GM12878 (cell line): Measurements from ENCODE around the gene ASB7. TPM values are rescaled to one million over a fixed set of nuclear protein-coding genes. Genes with fewer than 3 reads are reported as not detected.

ENCODE experiments used
- ATAC-seq: fragments of 200-7000 bp; cut with Tn5 transposase; 3 replicates; pipeline ENCODE4 v1.9.1; 2020; ENCODE audit warnings: mild to moderate bottlenecking, moderate library complexity
- BruUV-seq: library from RNA; stranded (reverse); fragments of 400-500 nt; replicated peaks from 2 replicates; lab custom pipeline; 2021; lab: Mats Ljungman, UMichigan
- CTCF ChIA-PET: fragments of 300-600 bp; sonication (Branson Sonifier 250); formaldehyde crosslinking; extraction: SDS; loops from one replicate; lab custom pipeline; 2021; ENCODE audit warnings: inconsistent platforms; lab: Yijun Ruan, JAX
- POLR2A ChIA-PET: fragments of 350-600 bp; formaldehyde crosslinking; extraction: SDS; loops from one replicate; lab custom pipeline; 2021; ENCODE audit warnings: inconsistent platforms; lab: Charles Lee
- RAD21 ChIA-PET: fragments of 300-600 bp; sonication (Branson Sonifier 250); formaldehyde crosslinking; loops from one replicate; lab custom pipeline; 2023; ENCODE audit warnings: antibody characterized with exemption; ENCODE audit not compliant: unreplicated experiment; lab: Charles Lee
- SMC1A ChIA-PET: fragments of 300-600 bp; sonication (Branson Sonifier 250); formaldehyde crosslinking; loops from one replicate; lab custom pipeline; 2023; ENCODE audit not compliant: unreplicated experiment, uncharacterized antibody; lab: Charles Lee
- DNase-seq: peaks from one replicate; pipeline ENCODE4 v3.0.0-alpha.2; 2011; ENCODE audit warnings: low read depth, low spot score
- FAIRE-seq: peaks from 3 replicates; lab custom pipeline; 2011; peaks lifted over from hg19 to GRCh38; lab: Jason Lieb, UNC
- H2AFZ ChIP-seq: 2 replicates; pipeline ENCODE4 v1.6.0; 2011; ENCODE audit warnings: low read depth, low read length, control low read depth; ENCODE audit not compliant: control insufficient read depth
- H3K27ac ChIP-seq: 2 replicates; pipeline ENCODE4 v1.5.1; 2011; ENCODE audit warnings: control low read depth; ENCODE audit not compliant: control insufficient read depth, insufficient read depth
- H3K27me3 ChIP-seq, 2 experiments: replicated peaks in 1 of 2; 2 replicates each; pipeline versions ENCODE4 v1.6.0 to v1.6.1; 2011; ENCODE audit warnings: low read length in 1 of 2; ENCODE audit not compliant: control insufficient read depth in 2 of 2, insufficient read depth in 2 of 2
- H3K36me3 ChIP-seq, 2 experiments: 2 replicates each; pipeline ENCODE4 v1.5.1; 2011; ENCODE audit warnings: low read length in 1 of 2; ENCODE audit not compliant: control insufficient read depth in 2 of 2, insufficient read depth in 2 of 2
- H3K4me1 ChIP-seq: 2 replicates; pipeline ENCODE4 v1.6.1; 2011; ENCODE audit warnings: mild to moderate bottlenecking, low read length, moderate library complexity, mixed read lengths; ENCODE audit not compliant: control insufficient read depth, insufficient read depth
- H3K4me2 ChIP-seq: 2 replicates; pipeline ENCODE4 v1.6.0; 2011; ENCODE audit warnings: control low read depth; ENCODE audit not compliant: control insufficient read depth, insufficient read depth
- H3K4me3 ChIP-seq: fragments of 200-600 bp; sonication (generic); 2 replicates; pipeline ENCODE4 v1.5.1; 2016
- H3K79me2 ChIP-seq: 2 replicates; pipeline ENCODE4 v1.6.0; 2011; ENCODE audit warnings: low read length; ENCODE audit not compliant: control insufficient read depth, insufficient read depth
- H3K9ac ChIP-seq: 2 replicates; pipeline ENCODE4 v1.8.0; 2011; ENCODE audit warnings: low read length, control low read depth, mixed read lengths; ENCODE audit not compliant: control insufficient read depth, insufficient read depth
- H3K9me3 ChIP-seq: replicated peaks from 3 replicates; pipeline ENCODE4 v1.5.1; 2011; ENCODE audit warnings: mild to moderate bottlenecking, low read length; ENCODE audit not compliant: control insufficient read depth, insufficient read depth
- H4K20me1 ChIP-seq: 2 replicates; pipeline ENCODE4 v1.6.0; 2011; ENCODE audit not compliant: control insufficient read depth, insufficient read depth
- BACH1 ChIP-seq: fragments of 450-650 bp; IDR thresholded peaks from 2 replicates; pipeline ENCODE4 v1.6.1; 2017; ENCODE audit warnings: mild to moderate bottlenecking, borderline replicate concordance
- BCLAF1 ChIP-seq: fragments of 450-650 bp; IDR thresholded peaks from 2 replicates; pipeline ENCODE4 v1.6.1; 2017; ENCODE audit warnings: antibody characterized with exemption, mild to moderate bottlenecking, moderate library complexity
- CHD1 ChIP-seq: IDR thresholded peaks from 2 replicates; pipeline ENCODE4 v1.6.1; 2012; ENCODE audit warnings: low read depth, low read length, improper control_type of control experiment
- EZH2 ChIP-seq: IDR thresholded peaks from 2 replicates; pipeline ENCODE4 v1.6.1; 2012; ENCODE audit warnings: low read depth, mild to moderate bottlenecking, control low read depth, inconsistent platforms, low read length, borderline replicate concordance; ENCODE audit not compliant: control insufficient read depth
- FOXM1 ChIP-seq: IDR thresholded peaks from 2 replicates; pipeline ENCODE4 v1.6.1; 2012; ENCODE audit warnings: low read depth, mild to moderate bottlenecking, inconsistent platforms, low read length, moderate library complexity
- MEF2B ChIP-seq: fragments of 450-650 bp; IDR thresholded peaks from 2 replicates; pipeline ENCODE4 v1.6.1; 2018; ENCODE audit warnings: mild to moderate bottlenecking, moderate library complexity; ENCODE audit not compliant: partially characterized antibody, poor library complexity, severe bottlenecking
- MYB ChIP-seq: fragments of 150-350 bp; IDR thresholded peaks from 2 replicates; pipeline ENCODE4 v1.6.1; 2014; ENCODE audit warnings: mild to moderate bottlenecking, low read depth, low read length, borderline replicate concordance
- NBN ChIP-seq: fragments of 450-650 bp; IDR thresholded peaks from 2 replicates; pipeline ENCODE4 v1.6.1; 2016
- NFXL1 ChIP-seq: fragments of 450-650 bp; IDR thresholded peaks from 2 replicates; pipeline ENCODE4 v1.6.1; 2017; ENCODE audit warnings: antibody characterized with exemption, mild to moderate bottlenecking, borderline replicate concordance
- NFYA ChIP-seq: IDR thresholded peaks from 2 replicates; pipeline ENCODE4 v1.6.1; 2011; ENCODE audit warnings: low read depth, mild to moderate bottlenecking, low read length, improper control_type of control experiment, borderline replicate concordance
- PAX5 ChIP-seq: IDR thresholded peaks from 2 replicates; pipeline ENCODE4 v1.6.1; 2011; ENCODE audit warnings: low read depth, low read length, borderline replicate concordance
- PAX8 ChIP-seq: fragments of 450-650 bp; IDR thresholded peaks from 2 replicates; pipeline ENCODE4 v1.6.1; 2017; ENCODE audit warnings: mild to moderate bottlenecking, moderate library complexity
- PKNOX1 ChIP-seq: fragments of 450-650 bp; IDR thresholded peaks from 2 replicates; pipeline ENCODE4 v1.6.1; 2016; ENCODE audit warnings: mild to moderate bottlenecking
- POU2F2 ChIP-seq: IDR thresholded peaks from 3 replicates; pipeline ENCODE4 v1.6.1; 2011; ENCODE audit warnings: low read depth, mild to moderate bottlenecking, low read length, borderline replicate concordance
- RBBP5 ChIP-seq: fragments of 200-600 bp; sonication (generic); conservative IDR thresholded peaks from 2 replicates; pipeline ENCODE4 v1.6.1; 2016
- SMAD1 ChIP-seq: fragments of 450-650 bp; IDR thresholded peaks from 2 replicates; pipeline ENCODE4 v1.6.1; 2018; ENCODE audit warnings: mild to moderate bottlenecking, low read depth; ENCODE audit not compliant: partially characterized antibody
- SMARCA5 ChIP-seq: fragments of 450-650 bp; IDR thresholded peaks from 2 replicates; pipeline ENCODE4 v1.6.1; 2017; ENCODE audit warnings: mild to moderate bottlenecking
- SUZ12 ChIP-seq: fragments of 200-600 bp; sonication (generic); IDR thresholded peaks from one replicate; pipeline ENCODE4 v1.6.1; 2018; ENCODE audit warnings: antibody characterized with exemption, mild to moderate bottlenecking; ENCODE audit not compliant: unreplicated experiment
- TCF12 ChIP-seq: IDR thresholded peaks from 2 replicates; pipeline ENCODE4 v1.6.1; 2011; ENCODE audit warnings: low read depth, mild to moderate bottlenecking, low read length
- YBX1 ChIP-seq: fragments of 450-650 bp; IDR thresholded peaks from 2 replicates; pipeline ENCODE4 v1.6.1; 2016; ENCODE audit warnings: antibody characterized with exemption
- ZBED1 ChIP-seq: IDR thresholded peaks from 2 replicates; pipeline ENCODE4 v1.6.1; 2016; ENCODE audit warnings: borderline replicate concordance
- WGBS: methylation state at CpG from one replicate; pipeline ENCODE4 v1.1.6; 2016; ENCODE audit warnings: low lambda C conversion rate; ENCODE audit not compliant: insufficient replicate concordance, insufficient coverage; ENCODE audit errors: missing lambda C conversion rate; 5-methylcytosine and 5-hydroxymethylcytosine counted together
- in situ Hi-C: fragments of 300-500 bp; cut with MboI; formaldehyde crosslinking; loops from 9 replicates; pipeline ENCODE4 v1.14.3; 2018; ENCODE audit warnings: mixed read lengths
- intact Hi-C: fragments of 100-400 bp; cut with micrococcal nuclease; formaldehyde crosslinking; loops from one replicate; pipeline ENCODE4 v1.14.2; 2022; ENCODE audit not compliant: unreplicated experiment
- polyA plus RNA-seq, 11 experiments: library from polyadenylated mRNA; depleted of rRNA in 4 of 11; unstranded in 6 of 11; stranded (reverse) in 5 of 11; fragments of >200 nt; fragmentation: Nextera tagmentation in 4 of 11; fragmentation: Illumina TruSeq in 1 of 11; extraction: Ambion mirVana in 4 of 11; extraction: Trizol in 1 of 11; gene quantifications; 1 replicate in 1 of 11; 2 replicates in 10 of 11; pipeline versions ENCODE4 v1.2.1 to v1.2.3, GENCODE V29; 2011 to 2016; ENCODE audit warnings: inconsistent platforms in 2 of 11, missing spikeins in 2 of 11, low read depth in 1 of 11
- total RNA-seq, 4 experiments: library from RNA; depleted of rRNA in 3 of 4; stranded (reverse); fragments of >200 nt in 3 of 4; fragmentation: Illumina TruSeq in 1 of 4; extraction: Trizol in 1 of 4; gene quantifications; 2 replicates each; pipeline versions ENCODE4 v1.2.1 to v1.2.3, GENCODE V29; 2013 to 2021

The ASB7 gene
- total and polyA plus RNA-seq, 10 of the 15 experiments (the other 5 are each of a cell fraction or from before 2014, with no cell fraction given), result 2.7 to 13.9 (median 8.6) TPM

GRCh38 chr15:100601617-100602063 is 749 bp upstream of the ASB7 start:
- Histone ChIP-seq H3K9ac (peak overlapping the region; percentile 91), H3K4me1 (peaks cover 17% of the 10 kb centered on the region), H4K20me1 (no peaks in the 10 kb centered on the region), H3K79me2 (peaks cover 72% of the 10 kb centered on the region), H3K4me2 (peak overlapping the region; percentile 97), H2AFZ (peak overlapping the region; percentile 93), H3K9me3 (no peaks in the 10 kb centered on the region), H3K36me3 (no peaks in the 10 kb centered on the region), H3K4me3 (peak overlapping the region; percentile 98), H3K27ac (peak overlapping the region; percentile 83), H3K27me3 (no peaks in the 10 kb centered on the region)
- intact Hi-C loops, result loop anchor here (2.0 to 5.0 kb wide), 2 partner anchors 693 to 1051 kb away; partner anchors contain the start of genes SNRPA1 and TM2D3
- RAD21 ChIA-PET, result interaction anchor here (1.5 kb wide), 1 partner anchor 317 kb away, joined by 5 read pairs; the partner anchor contains the start of gene LRRK1
- BruUV-seq, result no TSS peak
- ATAC-seq (peak; percentile 13), DNase-seq (no peak), FAIRE-seq (no peak)
- SMC1A ChIA-PET, result interaction anchor here (1.4 to 1.6 kb wide), 2 partner anchors 12 to 406 kb away, joined by 3 to 6 read pairs; no protein-coding TSS in a partner anchor
- under 1% methylated on average over 21 of the region's 21 CpGs for WGBS
- CTCF ChIA-PET, result interaction anchor here (0.9 to 1.1 kb wide), 3 partner anchors 9 to 251 kb away, joined by 3 to 4 read pairs (median 4); no protein-coding TSS in a partner anchor
- in situ Hi-C loops, result loop anchor here (25.0 kb wide), 1 partner anchor 1339 kb away; the partner anchor contains the start of gene LRRC28
- POLR2A ChIA-PET, result no interaction called here
- TF ChIP-seq PKNOX1 (no peak), BACH1 (0 out of 2 replicates have a peak, but pooled peaks have one; percentile 13), EZH2 (no peak), BCLAF1 (no peak), SMAD1 (no peak), PAX5 (no peak), TCF12 (0 out of 2 replicates have a peak, but pooled peaks have one; percentile 0), NBN (no peak), FOXM1 (no peak), NFXL1 (no peak), MYB (no peak), YBX1 (no peak), SUZ12 (no peak), RBBP5 (no peak), SMARCA5 (no peak), MEF2B (no peak), PAX8 (no peak), ZBED1 (no peak), POU2F2 (no peak), NFYA (no peak), CHD1 (0 out of 2 replicates have a peak, but pooled peaks have one; percentile 59)
